GM19238 (cell line): ENCODE data around the gene ARCN1.
A peak's percentile ranks its signal among the peaks of the same experiment; 100 is the strongest.
"Not testable (repeated sequence)": the region's sequence is repeated elsewhere in the genome, so short reads cannot be mapped to it uniquely, and the experiment has no call there.

Experiments used
- DNase-seq: peaks from one replicate; pipeline ENCODE4 v3.0.0; 2011; ENCODE audit warnings: low spot score; ENCODE audit not compliant: insufficient read length

The ARCN1 gene

GRCh38 chr11:118605116-118605867, 33.1 kb downstream of the ARCN1 start:
- no peak for DNase-seq

- DNase-seq: no peak
These were observed 34.1 kb downstream of the ARCN1 start for GRCh38 chr11:118606157-118606843.

GRCh38 chr11:118606844-118607228, 34.6 kb downstream of the ARCN1 start:
- no peak for DNase-seq

- no peak for DNase-seq
These were observed 35.5 kb downstream of the ARCN1 start, which contains the start of gene PHLDB1 for GRCh38 chr11:118607401-118608359. Gene PHLDB1 (plus strand): TSS chr11:118607615. CDS start chr11:118613837, 6,222 bp downstream.

- DNase-seq: no peak
These were observed 36.4 kb downstream of the ARCN1 start for GRCh38 chr11:118608360-118609227.

GRCh38 chr11:118609380-118610224, 37.4 kb downstream of the ARCN1 start:
- no peak for DNase-seq

- DNase-seq: no peak
These were observed 38.1 kb downstream of the ARCN1 start for GRCh38 chr11:118610225-118610772.

GRCh38 chr11:118610773-118611432, 38.7 kb downstream of the ARCN1 start:
- DNase-seq: peak; percentile 65

- not testable (repeated sequence) for DNase-seq
These were observed 39.2 kb downstream of the ARCN1 start for GRCh38 chr11:118611433-118611795.

- DNase-seq: no peak
These were observed 40.2 kb downstream of the ARCN1 start for GRCh38 chr11:118612378-118612777.

GRCh38 chr11:118614511-118614910, 42.3 kb downstream of the ARCN1 start:
- DNase-seq: no peak

GRCh38 chr11:118615282-118615975, 43.2 kb downstream of the ARCN1 start:
- no peak for DNase-seq

- DNase-seq: no peak
These were observed 43.8 kb downstream of the ARCN1 start for GRCh38 chr11:118615976-118616371.

GRCh38 chr11:118618115-118618990, 46.1 kb downstream of the ARCN1 start:
- no peak for DNase-seq

GRCh38 chr11:118618991-118619375, 46.8 kb downstream of the ARCN1 start:
- no peak for DNase-seq

- DNase-seq: no peak
These were observed 47.4 kb downstream of the ARCN1 start for GRCh38 chr11:118619444-118620197.
